Activated naive CD4-positive, alpha-beta T cell treated with anti-CD3 and anti-CD28 coated beads, Interleukin-2, amount 50 U/mL, for 24 hours (primary cell): ENCODE measurements around the gene PLEKHG4B.
A peak's percentile ranks its signal among the peaks of the same experiment; 100 is the strongest.
"Not testable (repeated sequence)": the region's sequence is repeated elsewhere in the genome, so short reads cannot be mapped to it uniquely, and the experiment has no call there.

Experiments used
- H3K27ac Mint-ChIP-seq: one replicate; pipeline ENCODE4 v1.8.0; 2021; ENCODE audit warnings: mild to moderate bottlenecking, mixed read lengths
- H3K27me3 Mint-ChIP-seq: one replicate; pipeline ENCODE4 v1.8.0; 2021; ENCODE audit warnings: mixed read lengths
- H3K36me3 Mint-ChIP-seq: one replicate; pipeline ENCODE4 v1.8.0; 2021; ENCODE audit warnings: mixed read lengths
- H3K4me1 Mint-ChIP-seq: one replicate; pipeline ENCODE4 v1.8.0; 2021; ENCODE audit warnings: mixed read lengths
- H3K4me3 Mint-ChIP-seq: one replicate; pipeline ENCODE4 v1.8.0; 2021; ENCODE audit warnings: mild to moderate bottlenecking, mixed read lengths
- H3K9me3 Mint-ChIP-seq: one replicate; pipeline ENCODE4 v1.8.0; 2021; ENCODE audit warnings: mixed read lengths

The PLEKHG4B gene

GRCh38 chr5:91556-92263, at the start of gene PLEKHG4B:
TSS of gene PLEKHG4B (plus strand) at chr5:92168. CDS start at chr5:92232, 64 bp downstream.
- peak within 1 kb of the TSS; percentile 57 for H3K4me3 Mint-ChIP-seq
- no peaks in the 10 kb centered on the region for H3K9me3 Mint-ChIP-seq
- no peaks in the 10 kb centered on the region for H3K36me3 Mint-ChIP-seq
- peaks cover 41% of the 10 kb centered on the region for H3K27me3 Mint-ChIP-seq
- H3K4me1 Mint-ChIP-seq: peaks cover 6% of the 10 kb centered on the region
- H3K27ac Mint-ChIP-seq: no peak within 1 kb of the TSS

- Mint-ChIP-seq H3K27me3 (peaks cover 22% of the 10 kb centered on the region), H3K4me3 (no peak overlapping the region), H3K36me3 (no peaks in the 10 kb centered on the region), H3K27ac (no peak overlapping the region), H3K9me3 (no peaks in the 10 kb centered on the region), H3K4me1 (no peaks in the 10 kb centered on the region)
These were observed 49.7 kb upstream of the PLEKHG4B start for GRCh38 chr5:42250-42649.

- Mint-ChIP-seq H3K4me1 (no peaks in the 10 kb centered on the region), H3K9me3 (peaks cover 6% of the 10 kb centered on the region), H3K4me3 (no peak overlapping the region), H3K27me3 (peaks cover 21% of the 10 kb centered on the region), H3K36me3 (no peaks in the 10 kb centered on the region), H3K27ac (no peak overlapping the region)
These were observed 43.8 kb upstream of the PLEKHG4B start for GRCh38 chr5:48192-48591.

- H3K4me3 Mint-ChIP-seq, H3K36me3 Mint-ChIP-seq, H3K9me3 Mint-ChIP-seq, H3K27ac Mint-ChIP-seq, H3K4me1 Mint-ChIP-seq: not testable (repeated sequence)
- H3K27me3 Mint-ChIP-seq: peaks cover 24% of the 10 kb centered on the region
These were observed 42.4 kb upstream of the PLEKHG4B start for GRCh38 chr5:49530-49929.

GRCh38 chr5:49953-50544, 41.9 kb upstream of the PLEKHG4B start:
- Mint-ChIP-seq H3K9me3 (peaks cover 6% of the 10 kb centered on the region), H3K27ac (no peak overlapping the region), H3K4me1 (no peaks in the 10 kb centered on the region), H3K27me3 (peaks cover 27% of the 10 kb centered on the region), H3K4me3 (no peak overlapping the region), H3K36me3 (no peaks in the 10 kb centered on the region)

GRCh38 chr5:50724-51499, 41.1 kb upstream of the PLEKHG4B start:
- peak overlapping the region; percentile 60 for H3K27ac Mint-ChIP-seq
- no peak overlapping the region for H3K4me3 Mint-ChIP-seq
- H3K36me3 Mint-ChIP-seq: no peaks in the 10 kb centered on the region
- peaks cover 6% of the 10 kb centered on the region for H3K9me3 Mint-ChIP-seq
- peaks cover 29% of the 10 kb centered on the region for H3K27me3 Mint-ChIP-seq
- H3K4me1 Mint-ChIP-seq: no peaks in the 10 kb centered on the region

- peaks cover 33% of the 10 kb centered on the region for H3K27me3 Mint-ChIP-seq
- no peaks in the 10 kb centered on the region for H3K4me1 Mint-ChIP-seq
- peak overlapping the region; percentile 2 for H3K27ac Mint-ChIP-seq
- H3K9me3 Mint-ChIP-seq: peaks cover 9% of the 10 kb centered on the region
- H3K4me3 Mint-ChIP-seq: no peak overlapping the region
- H3K36me3 Mint-ChIP-seq: no peaks in the 10 kb centered on the region
These were observed 40.5 kb upstream of the PLEKHG4B start for GRCh38 chr5:51500-51823.

GRCh38 chr5:53381-54174, 38.4 kb upstream of the PLEKHG4B start:
- Mint-ChIP-seq H3K27me3 (peaks cover 31% of the 10 kb centered on the region), H3K4me1 (no peaks in the 10 kb centered on the region), H3K36me3 (no peaks in the 10 kb centered on the region), H3K9me3 (peaks cover 15% of the 10 kb centered on the region), H3K4me3 (peak overlapping the region; percentile 54), H3K27ac (no peak overlapping the region)

- no peaks in the 10 kb centered on the region for H3K4me1 Mint-ChIP-seq
- H3K9me3 Mint-ChIP-seq: peaks cover 15% of the 10 kb centered on the region
- peak overlapping the region; percentile 60 for H3K4me3 Mint-ChIP-seq
- no peaks in the 10 kb centered on the region for H3K36me3 Mint-ChIP-seq
- no peak overlapping the region for H3K27ac Mint-ChIP-seq
- H3K27me3 Mint-ChIP-seq: peaks cover 32% of the 10 kb centered on the region
These were observed 37.7 kb upstream of the PLEKHG4B start for GRCh38 chr5:54175-54730.

GRCh38 chr5:54876-55569, 36.9 kb upstream of the PLEKHG4B start:
- H3K27ac Mint-ChIP-seq: peak overlapping the region; percentile 0
- H3K4me3 Mint-ChIP-seq: peak overlapping the region; percentile 6
- H3K9me3 Mint-ChIP-seq: peaks cover 15% of the 10 kb centered on the region
- peaks cover 34% of the 10 kb centered on the region for H3K27me3 Mint-ChIP-seq
- H3K36me3 Mint-ChIP-seq: no peaks in the 10 kb centered on the region
- H3K4me1 Mint-ChIP-seq: no peaks in the 10 kb centered on the region

GRCh38 chr5:56561-57290, 35.2 kb upstream of the PLEKHG4B start:
- H3K4me3 Mint-ChIP-seq: no peak overlapping the region
- H3K27ac Mint-ChIP-seq: no peak overlapping the region
- H3K9me3 Mint-ChIP-seq: peaks cover 9% of the 10 kb centered on the region
- no peaks in the 10 kb centered on the region for H3K4me1 Mint-ChIP-seq
- no peaks in the 10 kb centered on the region for H3K36me3 Mint-ChIP-seq
- peaks cover 30% of the 10 kb centered on the region for H3K27me3 Mint-ChIP-seq

GRCh38 chr5:60250-60649, 31.7 kb upstream of the PLEKHG4B start:
- not testable (repeated sequence) for H3K4me3 Mint-ChIP-seq, H3K27ac Mint-ChIP-seq, H3K4me1 Mint-ChIP-seq, H3K36me3 Mint-ChIP-seq
- Mint-ChIP-seq H3K9me3 (peaks cover 14% of the 10 kb centered on the region), H3K27me3 (peaks cover 41% of the 10 kb centered on the region)

- Mint-ChIP-seq H3K36me3 (no peaks in the 10 kb centered on the region), H3K27ac (no peak overlapping the region), H3K27me3 (peaks cover 22% of the 10 kb centered on the region), H3K4me3 (no peak overlapping the region), H3K4me1 (no peaks in the 10 kb centered on the region), H3K9me3 (no peaks in the 10 kb centered on the region)
These were observed 21.5 kb upstream of the PLEKHG4B start for GRCh38 chr5:70440-70839.

- peaks cover 11% of the 10 kb centered on the region for H3K27me3 Mint-ChIP-seq
- not testable (repeated sequence) for H3K27ac Mint-ChIP-seq, H3K36me3 Mint-ChIP-seq, H3K4me3 Mint-ChIP-seq, H3K9me3 Mint-ChIP-seq, H3K4me1 Mint-ChIP-seq
These were observed 19.4 kb upstream of the PLEKHG4B start for GRCh38 chr5:72316-73180.
